NCI-H82 treated with DMSO at 0.1 percent for 48 hours (cell line): ENCODE data around the gene UBE2G1.
"Not testable (repeated sequence)": the region's sequence is repeated elsewhere in the genome, so short reads cannot be mapped to it uniquely, and the experiment has no call there.

Source experiments
- DNase-seq: peaks from one replicate; lab custom pipeline; 2025; ENCODE audit not compliant: unreplicated experiment; lab: John Stamatoyannopoulos, UW

UBE2G1 gene

DNA sequence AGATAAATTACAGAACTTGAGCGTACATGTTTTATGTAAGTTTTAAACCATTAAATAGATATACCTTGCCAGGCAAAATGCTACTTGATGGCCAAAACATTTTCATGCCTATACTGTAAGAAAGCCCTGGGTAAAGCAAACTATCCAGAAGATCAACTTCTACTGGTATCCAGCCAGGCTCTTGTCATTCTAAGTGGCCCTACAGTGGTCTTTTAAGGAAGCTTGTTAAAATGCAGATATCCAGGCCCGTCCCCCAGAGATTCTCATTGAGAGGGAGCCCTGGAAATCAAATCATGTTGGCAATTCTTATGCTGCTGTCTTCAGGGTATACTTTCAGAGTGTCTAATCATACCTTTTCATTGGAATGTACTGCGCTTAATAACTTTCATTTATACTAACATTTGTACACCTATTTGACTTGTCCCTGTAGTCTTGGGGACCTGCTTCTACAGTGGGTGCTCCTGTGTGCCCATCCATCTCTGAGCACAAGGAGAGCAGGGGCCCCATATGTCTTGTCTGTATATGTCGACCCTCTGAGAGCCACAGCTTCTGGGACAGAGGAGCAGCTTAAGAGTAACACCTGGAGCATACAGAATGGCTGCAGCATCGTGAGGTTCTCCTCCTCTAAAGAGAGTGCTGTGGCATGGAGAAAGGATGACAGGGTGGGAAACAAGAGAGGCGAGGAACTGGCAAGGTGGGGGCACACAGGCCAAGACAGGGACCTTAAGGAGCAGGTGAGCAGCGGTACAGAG, 59.1 kb downstream of the UBE2G1 start:
- no peak for DNase-seq

DNA sequence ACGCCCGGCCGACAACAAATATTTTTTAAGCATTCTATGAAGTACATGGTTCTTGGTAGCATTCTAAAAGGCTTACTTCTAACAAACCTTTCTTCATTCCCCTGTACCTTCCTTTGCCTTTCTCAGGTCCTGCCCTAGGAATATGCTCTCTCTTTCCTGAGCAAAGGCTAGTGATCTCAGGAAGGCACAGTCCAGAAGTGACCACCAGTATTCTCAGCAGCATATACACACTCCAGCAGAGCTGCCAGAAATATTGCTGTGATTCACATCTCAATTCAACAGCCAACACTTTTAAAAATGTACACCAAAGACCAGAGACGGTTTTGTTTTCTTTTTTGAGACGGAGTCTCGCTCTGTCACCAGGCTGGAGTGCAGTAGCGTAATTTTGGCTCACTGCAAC, 61.3 kb downstream of the UBE2G1 start:
- no peak for DNase-seq

DNA sequence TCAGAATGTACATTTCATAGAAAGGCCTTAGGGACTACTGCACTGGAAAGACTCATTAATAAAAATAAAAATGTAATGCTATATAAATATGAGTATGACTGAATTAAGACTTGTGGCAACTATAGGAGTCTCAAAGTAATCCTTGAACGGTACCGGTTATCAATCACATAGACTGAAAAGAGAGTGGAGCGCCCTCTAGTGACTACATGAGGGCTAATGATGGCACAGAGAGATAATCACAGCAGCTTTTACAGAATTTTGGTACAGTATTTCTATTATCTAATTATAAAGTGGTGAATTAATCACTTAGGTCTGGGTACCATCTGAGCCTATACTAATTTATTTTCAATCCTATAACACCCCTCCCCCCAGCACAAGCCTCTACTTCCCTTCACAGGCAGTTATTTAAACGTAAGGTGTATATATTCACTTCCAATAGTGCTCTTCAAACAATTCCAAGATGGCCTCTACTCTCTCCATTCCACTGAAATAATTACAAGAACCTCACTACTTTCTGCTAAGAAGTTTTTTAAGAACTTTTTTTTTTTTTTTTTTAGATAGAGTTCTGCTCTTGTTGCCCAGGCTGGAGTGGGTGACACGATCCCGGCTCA, 62.0 kb downstream of the UBE2G1 start:
- peak; percentile 39 for DNase-seq

DNA sequence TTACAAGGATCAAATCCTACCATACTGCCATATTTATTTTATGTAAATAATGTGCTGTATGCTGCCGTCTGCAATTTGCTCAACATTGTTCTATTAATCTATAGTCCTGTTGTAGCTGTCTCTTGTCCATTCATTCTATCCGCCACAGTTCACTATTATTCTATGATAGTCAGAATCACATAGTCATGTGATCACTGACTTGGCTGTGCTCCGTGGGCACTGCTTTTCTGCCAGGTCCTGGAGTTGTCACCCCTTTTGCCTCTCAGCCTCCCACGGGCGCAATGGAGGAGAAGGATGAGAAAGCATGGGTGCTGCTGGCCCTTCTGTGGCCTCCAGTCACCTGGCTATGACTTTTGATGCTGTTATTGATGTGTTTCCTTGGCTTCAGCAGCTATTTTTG, 65.4 kb downstream of the UBE2G1 start:
- DNase-seq = no peak

DNA sequence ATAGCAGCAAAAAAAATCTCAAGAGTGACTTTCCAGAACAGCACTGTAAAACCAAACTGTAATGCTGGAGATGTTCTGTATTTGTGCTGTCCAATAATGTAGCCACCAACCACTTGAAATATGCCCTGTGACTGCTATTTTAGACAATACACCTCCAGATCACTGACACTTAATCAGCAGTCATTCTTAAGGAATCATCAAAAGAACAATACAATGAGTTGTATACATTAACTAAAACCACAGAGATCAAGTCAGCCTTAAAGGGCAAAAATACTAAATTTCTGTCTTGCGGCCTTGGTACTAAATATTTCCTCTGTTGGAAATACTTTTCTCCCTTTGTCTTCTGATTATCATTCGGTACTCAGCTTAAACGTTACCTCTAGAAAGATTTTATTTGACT, 69.1 kb downstream of the UBE2G1 start:
- no peak for DNase-seq

DNA sequence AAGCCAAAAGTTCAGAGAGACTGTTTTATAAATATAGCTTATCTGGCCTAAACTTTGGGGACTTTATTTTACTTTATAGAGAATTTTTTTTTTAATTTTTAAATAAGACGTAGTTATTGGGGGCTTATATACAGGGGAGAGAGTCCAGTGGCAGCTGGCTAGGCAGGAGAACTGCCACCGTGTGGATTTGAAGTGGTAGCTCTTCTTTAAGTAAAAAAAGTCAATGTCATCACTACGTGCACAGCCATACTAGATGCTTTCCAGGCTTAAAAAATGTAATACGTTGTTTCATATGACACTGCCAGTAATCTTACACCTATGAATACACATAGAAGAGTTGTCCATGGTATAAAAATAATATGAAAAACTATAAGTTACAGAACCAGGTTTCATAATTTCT, 70.8 kb downstream of the UBE2G1 start:
- no peak for DNase-seq

DNA sequence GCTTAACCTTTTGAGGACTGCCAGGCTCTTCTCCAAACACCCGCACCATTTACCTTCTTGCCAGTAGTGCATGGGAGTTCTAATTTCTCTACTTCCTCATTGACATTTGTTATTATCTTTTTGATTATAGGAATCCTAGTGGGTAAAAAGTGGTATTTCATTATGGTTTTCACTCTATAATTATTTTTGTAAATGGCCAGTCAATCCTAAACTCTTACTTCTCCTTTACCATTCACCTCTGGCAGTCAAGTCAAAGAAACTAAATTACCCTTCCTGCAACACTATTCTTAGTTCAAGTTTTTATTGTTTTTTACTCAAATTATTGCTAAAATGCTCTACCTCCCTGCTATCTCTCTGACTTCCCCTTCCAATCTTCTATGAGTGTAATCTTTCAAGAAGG, 72.9 kb downstream of the UBE2G1 start:
- DNase-seq = no peak

DNA sequence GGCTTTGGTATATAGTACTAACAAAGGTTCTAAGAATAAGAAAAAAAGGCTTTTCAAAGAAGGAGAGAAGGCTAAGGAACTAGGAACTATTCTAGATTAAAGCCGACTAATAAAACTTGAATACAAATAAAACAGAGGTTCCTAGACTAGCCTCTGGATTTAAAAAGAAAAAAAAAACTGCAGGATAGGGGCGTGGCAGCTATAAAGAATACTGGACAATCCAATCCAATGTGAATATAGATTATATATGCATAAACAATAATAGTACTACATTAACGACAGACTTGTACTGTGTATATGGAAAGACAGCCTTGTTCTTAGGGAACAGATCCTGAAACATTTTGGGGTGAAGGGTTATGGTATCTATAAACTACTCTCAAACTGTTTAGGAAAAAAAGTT, 78.8 kb downstream of the UBE2G1 start:
- DNase-seq = no peak

DNA sequence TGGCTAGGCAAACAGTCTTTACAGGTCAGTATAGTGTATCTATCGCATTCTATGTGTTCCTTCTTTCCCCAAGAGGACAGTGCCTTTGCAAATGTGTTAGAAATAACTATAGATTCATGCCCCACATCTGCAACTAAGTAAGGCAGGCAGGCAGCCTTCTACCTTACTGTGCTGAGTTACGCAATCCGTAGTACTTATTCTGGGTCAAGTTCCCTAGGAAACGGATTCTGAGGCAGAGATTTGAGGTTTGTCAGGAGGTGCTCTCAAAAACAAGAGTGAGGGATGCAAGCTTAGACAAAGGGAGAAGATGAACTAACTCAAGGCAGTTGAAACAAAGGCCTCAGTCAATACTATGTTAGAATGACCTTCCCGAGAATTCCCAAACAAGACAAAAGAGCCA, 90.0 kb downstream of the UBE2G1 start:
- no peak for DNase-seq

DNA sequence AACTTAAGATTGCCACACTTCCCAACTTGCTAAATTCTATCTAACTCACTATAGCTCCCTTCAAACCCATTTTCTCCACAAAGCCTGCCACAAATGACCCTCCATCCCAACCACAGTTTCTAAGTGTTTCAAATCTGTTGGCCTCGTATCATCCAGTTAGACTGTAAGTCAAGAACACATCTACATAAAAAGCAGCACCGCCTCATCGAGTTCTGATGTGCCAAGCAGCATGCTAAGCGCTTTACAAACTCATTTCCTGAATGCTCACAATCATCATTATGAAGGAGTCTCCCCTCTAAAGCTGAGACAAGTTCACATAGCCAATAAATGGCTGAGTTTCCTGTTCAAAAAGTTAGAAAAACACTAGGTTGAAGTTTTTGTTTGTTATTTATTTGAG, 93.5 kb downstream of the UBE2G1 start:
- DNase-seq = no peak

DNA sequence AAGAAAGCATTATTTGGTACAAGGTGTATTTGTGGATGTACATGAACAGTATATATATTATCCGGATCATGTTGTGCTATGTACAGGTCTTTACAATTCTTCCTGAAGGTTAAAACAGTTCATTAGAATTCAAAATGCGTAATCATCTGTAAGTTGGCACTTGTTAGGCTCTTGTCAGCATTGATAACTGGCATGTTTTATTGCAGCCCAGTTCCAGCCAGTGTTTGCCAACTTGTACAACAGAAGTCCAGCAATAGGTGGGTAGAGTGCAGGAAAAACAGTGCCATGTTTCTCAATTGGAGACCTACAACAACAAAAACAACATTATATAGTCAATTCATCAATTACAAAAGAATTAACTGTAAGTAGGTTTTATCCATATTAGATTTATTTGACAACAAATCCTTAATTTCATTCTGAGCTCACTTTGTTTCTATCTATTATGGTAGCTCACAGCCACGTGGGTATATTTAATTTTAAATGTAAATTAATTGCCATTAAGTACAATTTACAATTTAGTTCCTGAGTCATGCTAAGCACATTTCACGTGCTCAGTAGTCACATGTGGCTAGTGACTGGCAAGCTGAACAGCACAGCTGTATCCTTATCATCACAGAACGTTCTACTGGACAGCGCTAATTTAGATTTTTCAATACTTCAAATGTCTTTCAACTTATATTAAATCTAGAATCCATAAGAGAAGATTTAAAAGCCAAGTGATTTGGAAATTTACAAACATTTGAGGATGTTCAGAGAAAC, 94.1 kb downstream of the UBE2G1 start:
- no peak for DNase-seq

DNA sequence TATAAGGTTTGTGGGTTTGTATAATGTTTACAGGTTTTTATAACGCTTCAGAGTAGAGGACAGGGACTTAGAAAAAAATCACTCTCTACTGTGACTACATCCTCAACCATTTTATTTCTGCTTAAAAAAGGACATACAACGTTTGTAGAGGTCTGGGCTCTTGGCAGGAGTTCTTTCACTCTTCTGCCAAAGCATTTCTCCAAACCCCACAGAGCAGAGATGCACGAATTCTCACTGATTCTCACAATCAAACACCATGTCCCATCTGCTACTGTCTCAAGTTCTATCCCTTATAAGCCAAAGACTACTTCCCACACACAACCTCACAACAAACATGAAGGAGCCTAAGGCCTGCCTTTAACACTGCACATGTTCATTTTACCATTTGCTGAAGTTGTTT, 95.7 kb downstream of the UBE2G1 start:
- no peak for DNase-seq

DNA sequence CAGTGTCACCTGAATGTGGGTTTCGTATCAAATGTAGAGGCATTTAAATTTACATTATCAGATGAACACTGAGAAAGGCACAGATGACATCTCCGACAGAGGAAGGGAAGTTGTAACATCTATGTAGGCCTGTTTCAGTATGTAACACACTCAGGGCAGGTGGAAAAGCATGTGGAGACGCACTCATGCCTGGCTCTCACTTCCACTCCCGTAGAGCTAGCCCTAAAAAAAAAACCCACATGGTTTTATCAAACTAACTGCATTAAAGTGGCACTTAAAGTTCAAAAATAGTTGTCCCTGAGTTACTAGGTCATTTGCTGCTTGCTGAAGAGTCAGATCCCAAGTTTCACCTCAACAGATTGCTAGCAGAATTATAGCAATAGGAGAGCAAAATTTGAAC, 96.6 kb downstream of the UBE2G1 start:
- no peak for DNase-seq

DNA sequence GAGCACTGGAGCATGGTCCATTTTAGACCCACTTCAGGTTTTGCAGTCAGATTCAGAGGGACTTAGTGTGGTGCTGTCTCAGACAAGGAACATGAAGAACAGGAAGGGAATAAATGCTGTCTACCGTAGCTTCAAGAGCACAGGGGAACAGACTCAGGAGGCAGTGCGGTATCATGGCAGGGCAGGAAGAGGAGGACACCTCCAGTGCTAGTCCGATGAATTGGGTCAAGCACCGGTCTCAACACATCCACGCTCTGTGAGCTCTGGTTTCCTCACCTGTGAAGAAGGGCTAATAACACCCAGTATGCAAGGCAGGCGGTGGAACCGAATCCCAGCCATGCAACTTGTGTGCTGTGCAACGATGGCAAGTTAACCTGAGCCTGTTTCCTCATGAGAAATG, 99.1 kb downstream of the UBE2G1 start:
- no peak for DNase-seq

DNA sequence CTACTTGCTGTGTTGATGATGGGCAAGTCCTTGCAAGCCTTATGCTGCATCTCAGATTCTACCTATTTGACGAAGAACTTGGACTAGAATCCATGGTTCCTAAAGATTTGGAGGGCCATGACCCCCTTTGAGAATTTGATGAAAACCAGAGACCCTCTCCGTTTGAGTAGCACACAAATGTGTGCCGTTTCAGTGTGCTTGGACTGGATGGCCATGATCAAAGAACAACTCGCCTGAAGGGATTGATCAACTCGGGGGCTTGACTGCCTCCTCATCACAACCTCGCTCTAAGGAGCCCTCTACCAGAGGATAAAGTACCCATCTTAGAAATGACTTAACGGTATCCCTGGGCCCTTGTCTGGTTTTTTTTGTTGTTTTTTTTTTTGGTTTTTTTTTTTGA, 99.9 kb downstream of the UBE2G1 start:
- no peak for DNase-seq

DNA sequence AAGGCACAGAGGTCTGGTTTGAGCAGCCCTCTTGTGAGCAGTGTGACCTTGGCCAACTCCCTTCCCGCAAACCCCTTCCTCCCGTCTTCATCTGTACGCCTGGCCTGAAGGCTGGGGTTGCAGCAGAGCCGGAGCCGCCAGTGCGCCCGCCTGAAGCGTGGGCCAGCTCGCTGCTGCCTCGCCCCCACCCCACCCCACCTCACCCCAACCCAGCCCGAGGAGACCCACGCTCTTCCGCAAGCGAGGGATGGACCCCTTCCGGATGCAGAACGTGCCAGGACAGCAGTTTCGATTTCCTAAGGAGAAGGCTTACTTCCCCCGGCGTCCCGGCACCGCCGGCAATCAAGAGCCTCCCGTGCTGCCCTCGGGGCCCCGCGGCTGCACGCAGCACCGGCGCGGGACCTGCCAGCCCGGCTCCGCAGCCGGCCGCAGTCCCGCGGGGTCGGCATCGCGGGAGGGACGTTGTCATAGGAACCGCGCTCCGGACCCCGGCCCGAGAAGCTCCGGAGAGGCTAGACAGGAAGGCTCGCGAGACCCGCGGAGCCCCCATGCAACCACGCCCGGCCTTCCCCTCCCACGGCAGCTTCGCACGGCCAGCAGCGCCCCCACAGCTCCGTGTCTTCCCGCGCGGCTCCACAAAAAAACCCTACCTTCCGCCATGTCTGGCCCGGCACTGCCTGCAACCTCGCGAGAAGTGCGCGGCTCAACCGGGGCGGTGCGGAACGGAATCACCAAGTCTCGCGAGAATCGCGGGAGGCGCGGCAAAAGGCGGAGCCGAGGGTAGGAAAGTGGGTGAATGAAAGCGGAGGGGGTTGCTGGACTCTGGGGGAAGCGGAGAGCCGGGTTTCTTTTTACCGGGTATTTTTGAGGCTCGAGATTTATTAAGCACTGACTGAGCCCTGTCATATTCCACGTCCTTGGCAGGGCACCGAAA, 102.9 kb downstream of the UBE2G1 start, which contains the start of gene ANKFY1:
TSS of gene ANKFY1 (minus strand) at position 698 of the 934 bp plus-strand sequence. CDS start at position 660, 38 bp downstream.
- peak; percentile 93 for DNase-seq

DNA sequence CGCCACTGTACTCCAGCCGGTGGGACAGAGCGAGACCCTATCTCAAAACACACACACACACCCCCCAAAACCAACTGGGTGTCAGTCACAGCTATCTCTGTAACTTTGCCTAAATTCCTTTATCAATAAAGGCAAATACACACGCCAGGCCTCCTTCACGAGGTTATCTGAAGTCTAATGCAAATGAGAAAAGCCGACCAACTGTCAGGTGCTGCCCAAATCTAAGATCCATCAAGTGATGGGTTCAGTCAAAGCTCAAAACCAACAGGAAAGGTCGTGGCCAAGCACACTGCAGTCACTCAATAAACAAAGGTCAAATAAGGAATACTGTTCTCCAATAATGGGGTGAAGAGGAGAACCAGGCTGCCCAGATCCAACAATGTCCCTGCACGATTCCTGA, 103.8 kb downstream of the UBE2G1 start:
- no peak for DNase-seq

DNA sequence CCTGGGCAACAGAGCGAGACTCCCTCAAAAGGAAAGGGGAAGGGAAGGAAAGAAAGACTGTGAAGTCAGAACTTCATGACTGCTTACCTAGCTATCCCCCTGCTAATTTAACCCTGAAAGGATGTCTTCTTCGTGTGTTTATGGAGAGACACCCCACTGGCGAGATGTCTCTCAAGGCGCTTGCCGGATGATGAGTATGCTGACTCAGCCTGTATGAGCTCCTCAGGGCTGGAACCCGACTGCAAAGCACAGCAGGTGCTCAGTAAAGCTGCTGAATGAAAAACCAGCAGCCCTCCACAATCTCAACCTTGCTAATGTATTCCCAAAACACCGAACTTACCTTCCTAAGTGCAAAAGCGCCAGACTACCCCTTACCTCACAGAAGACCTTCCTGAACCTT, 105.0 kb downstream of the UBE2G1 start:
- no peak for DNase-seq

DNA sequence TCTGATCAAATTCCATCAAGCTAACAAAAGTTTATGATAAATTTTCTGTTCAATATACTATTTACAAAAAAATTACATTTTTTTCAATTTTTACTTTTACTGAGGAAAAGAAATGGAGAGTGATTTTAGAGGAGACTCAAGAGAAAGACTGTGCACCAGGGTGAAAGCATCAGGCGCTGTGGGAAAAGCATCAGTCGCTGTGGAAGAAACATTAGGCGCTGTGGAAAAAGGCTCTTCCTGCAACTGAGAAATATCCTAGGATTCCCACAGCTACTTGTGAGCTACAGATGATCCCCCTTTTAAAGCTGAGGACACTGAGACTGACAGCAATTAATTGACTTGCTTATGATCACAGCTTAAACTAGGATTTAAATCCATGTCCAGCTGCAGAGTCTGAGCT, 107.6 kb downstream of the UBE2G1 start:
- no peak for DNase-seq

DNA sequence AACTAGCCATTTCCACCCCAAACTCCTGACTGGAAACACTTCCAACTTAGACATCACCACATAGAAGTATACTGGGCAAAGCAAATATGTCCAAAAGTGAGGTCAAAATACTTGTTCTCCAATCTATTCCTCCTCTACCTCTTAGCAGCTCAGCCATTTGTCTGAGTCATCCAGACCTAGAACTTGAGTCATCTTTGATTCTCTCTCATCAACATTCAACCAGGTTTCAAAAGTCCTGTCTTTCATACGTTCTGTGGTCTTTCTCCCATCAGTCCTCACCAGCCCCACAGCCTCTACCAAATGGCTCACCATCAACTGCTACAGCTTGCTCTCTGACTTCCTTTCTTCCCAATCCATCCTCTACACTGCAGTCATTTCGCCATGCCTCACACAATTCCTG, 109.5 kb downstream of the UBE2G1 start:
- DNase-seq = no peak

DNA sequence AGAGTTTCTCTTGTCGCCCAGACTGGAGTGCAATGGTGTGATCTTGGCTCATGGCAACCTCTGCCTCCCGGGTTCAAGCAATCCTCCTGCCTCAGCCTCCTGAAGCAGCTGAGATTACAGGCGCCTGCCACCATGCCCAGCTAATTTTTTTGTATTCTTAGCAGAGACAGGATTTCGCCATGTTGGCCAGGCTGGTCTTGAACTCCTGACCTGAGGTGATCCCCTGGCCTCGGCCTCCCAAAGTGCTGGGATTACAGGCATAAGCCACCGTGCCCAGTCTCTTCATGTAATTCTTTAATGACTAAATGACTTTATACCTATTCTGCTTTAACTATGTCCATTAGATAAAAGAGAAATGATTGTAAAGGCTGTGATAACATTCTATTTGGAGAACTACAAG, 111.2 kb downstream of the UBE2G1 start:
- not testable (repeated sequence) for DNase-seq
